Heart left ventricle (tissue), 13 donors: Measurements from ENCODE around the gene OLIG1.

ENCODE experiments used
- CTCF ChIP-seq, 12 donors: fragments of 200-600 bp; sonication (generic) in 4 of 12; IDR thresholded peaks; one replicate each; pipeline versions ENCODE4 v1.5.0 to v1.8.0; 2018 to 2022; ENCODE audit warnings: antibody characterized with exemption in 12 of 12, mild to moderate bottlenecking in 5 of 12
- POLR2A ChIP-seq, 2 donors: fragments of 450-650 bp; IDR thresholded peaks; one replicate each; pipeline ENCODE4 v1.6.1; 2017; ENCODE audit warnings: antibody characterized with exemption in 2 of 2, mild to moderate bottlenecking in 2 of 2, moderate library complexity in 2 of 2
- donor health status: ischemic (EF 13 %, LVEDD 7.1; RV severe dilation, severe dysfunction).
- donor health status: DM: no; HTN: yes; CAD: no.
- donor health status: DM: no; HTN: no; CAD: no.
- donor health status: ischemic (EF 25% LVEDD 6.9; RV normal size, moderate dysfunction).
- donor health status: ischemic (EF 25% LVEDD 5.7; RV mildly dilated, moderate dysfunction).
- donor health status: ischemic (EF 35%, LVEDD 5.7; RV mildly dilated, moderate dysfunction).
- donor health status: nonischemic (EF 11% LVEDD 7.7; RV severe dilation, severe dysfunction).
- donor health status: DM: yes; HTN: yes; CAD: no.
- donor health status: PGD.
- donor health status: ischemic (EF 29% LVEDD 5.4; RV normal size, mild dysfunction).
- donor health status: nonischemic (EF 23%, LVEDD 6.1; RV moderate dilation, normal function).

- TF ChIP-seq CTCF (IDR thresholded peaks at IDR 0.05): no peak
- no peak for TF ChIP-seq POLR2A (IDR thresholded peaks at IDR 0.05)
Measured at GRCh38 chr21:33033094-33033951, 36.6 kb upstream of the OLIG1 start.
